Fibroblast of skin of scalp (primary cell): ENCODE results near the gene LAS1L. TPM values are rescaled to one million over a fixed set of nuclear protein-coding genes. Genes with fewer than 3 reads are reported as not detected.
"Not testable (repeated sequence)": the region's sequence is repeated elsewhere in the genome, so short reads cannot be mapped to it uniquely, and the experiment has no call there.

Source experiments
- DNase-seq: peaks from one replicate; pipeline ENCODE4 v3.0.0-alpha.2; 2013
- polyA plus RNA-seq, 2 experiments: library from polyadenylated mRNA; unstranded; fragments of 120-200 nt; gene quantifications; one replicate each; pipeline ENCODE4 v1.2.1, GENCODE V29; 2013; ENCODE audit not compliant: insufficient read length in 2 of 2

The LAS1L gene
- 24.6 TPM for polyA plus RNA-seq (2013, experiment 1 of 2; ENCODE audit: insufficient read length)
- polyA plus RNA-seq (2013, experiment 2 of 2; ENCODE audit: insufficient read length): 24.0 TPM

DNA sequence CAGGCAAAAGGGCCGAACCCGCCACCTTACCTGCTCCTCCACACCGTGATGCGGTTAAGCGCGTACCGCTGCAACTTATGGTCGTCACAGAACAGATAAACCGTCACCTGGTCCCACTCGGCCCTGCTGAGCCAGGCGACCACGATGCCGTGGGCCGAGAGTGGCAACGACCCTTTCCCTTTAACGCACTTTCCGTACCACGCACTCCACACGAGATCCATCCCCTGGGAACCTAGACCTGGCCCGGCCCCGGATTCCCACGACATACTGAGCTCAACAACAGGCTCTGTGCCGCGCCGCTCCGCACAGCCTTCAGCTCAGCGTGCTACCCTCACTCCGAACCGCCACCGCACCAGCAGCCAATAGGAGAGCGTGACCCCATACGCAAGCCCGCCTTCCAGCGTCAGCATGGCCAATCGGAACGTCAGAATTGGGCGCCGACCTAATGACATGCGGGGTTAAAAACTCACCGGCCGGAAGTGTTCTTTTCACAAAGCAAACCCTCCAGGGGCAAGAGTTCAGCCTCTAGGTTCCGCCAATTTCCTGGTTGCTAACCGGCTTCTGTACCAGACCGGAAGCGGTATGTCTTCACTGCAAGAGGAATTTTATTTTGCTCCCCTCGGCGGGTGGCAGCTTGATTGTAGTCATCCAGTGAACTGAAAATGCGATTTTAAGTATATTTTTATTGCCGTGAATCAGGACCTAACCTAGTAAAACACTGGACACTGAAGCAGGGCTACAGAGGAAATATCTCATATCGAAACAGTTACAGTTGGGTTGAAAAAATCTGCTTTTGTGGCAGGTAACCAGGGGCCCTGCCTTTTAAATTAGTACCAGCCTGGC, at the start of gene LAS1L:
Gene LAS1L, minus strand, starts transcription at position 338 of the 843 bp plus-strand sequence. Its CDS starts 72 bp downstream, at position 266.
- DNase-seq: peak; percentile 95

DNA sequence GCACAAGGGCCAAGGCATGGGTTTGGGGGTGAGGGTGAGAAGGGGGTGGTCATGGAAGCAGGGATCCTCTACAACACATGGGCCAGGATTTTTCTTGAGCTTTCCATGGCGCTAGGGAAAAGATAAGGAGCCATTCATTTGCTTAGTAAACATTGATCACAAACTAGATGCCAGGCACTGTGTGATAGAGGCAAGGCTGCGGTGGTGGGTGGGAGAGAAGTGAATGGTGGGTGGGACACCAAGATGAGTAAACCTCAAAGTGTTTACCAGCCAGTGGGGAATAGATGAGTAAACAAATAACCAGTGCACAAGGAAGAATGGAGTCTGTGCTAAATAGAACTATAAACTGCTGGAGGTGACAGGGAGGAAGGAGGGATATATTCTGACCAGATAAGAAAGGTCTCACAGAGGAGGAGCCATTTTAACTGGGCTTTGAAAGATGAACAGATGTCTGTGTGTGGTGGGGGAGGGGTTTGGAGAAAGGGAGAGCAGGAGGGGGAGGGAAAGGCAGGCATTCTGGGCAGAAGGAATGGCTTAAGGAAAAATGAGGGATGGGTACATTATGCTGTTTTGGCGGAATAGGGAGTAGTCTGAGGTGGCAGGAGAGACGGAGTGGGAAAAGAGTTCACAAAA, 48.0 kb upstream of the LAS1L start:
- DNase-seq: no peak

DNA sequence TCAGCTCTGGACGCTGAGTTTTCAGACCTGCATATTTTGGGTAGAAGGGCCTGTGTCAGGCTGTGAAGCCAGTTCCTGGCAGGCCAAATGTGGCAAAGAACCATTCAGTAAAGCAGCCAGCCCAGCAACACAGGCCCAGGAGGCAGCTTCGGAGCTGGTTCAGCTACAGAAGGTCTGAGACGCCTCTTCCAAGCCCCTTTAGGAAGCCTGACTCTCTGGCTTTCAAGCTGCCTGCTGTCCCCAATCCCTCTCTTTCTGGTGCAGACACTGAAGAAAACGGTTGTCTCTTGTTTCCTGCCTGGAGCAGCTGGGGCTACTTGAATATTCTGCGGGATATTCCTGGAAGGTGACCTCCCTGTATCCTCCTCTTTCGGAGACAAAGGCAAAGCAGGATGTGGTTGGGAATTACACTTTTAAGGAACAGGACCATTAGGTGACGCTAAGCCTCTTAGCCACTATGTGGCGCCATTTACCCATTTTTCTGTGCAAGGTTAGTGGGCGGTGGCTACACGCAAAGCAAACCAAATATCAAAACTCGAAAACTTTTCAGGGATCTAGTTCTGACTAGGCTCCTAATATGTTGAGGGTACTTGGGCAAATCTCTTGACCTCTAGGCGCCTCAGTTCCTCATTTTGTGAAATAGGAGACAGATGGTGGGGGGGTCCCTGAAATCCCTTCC, 47.2 kb upstream of the LAS1L start:
- peak; percentile 74 for DNase-seq

DNA sequence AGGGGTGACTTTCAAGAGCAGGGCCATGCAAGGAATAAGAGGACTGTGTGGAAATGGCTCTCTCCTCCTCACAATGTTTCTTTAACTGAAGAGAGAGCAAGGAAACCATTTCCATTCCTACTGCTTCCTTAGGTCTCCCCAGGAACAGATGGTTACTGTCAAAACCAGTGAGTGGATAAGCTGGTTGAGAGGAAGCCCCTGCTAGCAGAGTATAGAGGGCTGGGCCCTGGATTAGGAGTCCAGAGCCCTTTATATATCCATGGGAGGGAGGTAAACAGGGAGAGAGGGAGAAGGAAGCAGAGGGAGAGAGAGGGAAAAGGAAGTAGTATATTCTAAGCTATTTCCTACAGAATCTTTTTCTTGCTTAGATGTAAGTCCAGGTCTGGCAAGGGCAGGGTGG, 43.8 kb upstream of the LAS1L start:
- DNase-seq: no peak

DNA sequence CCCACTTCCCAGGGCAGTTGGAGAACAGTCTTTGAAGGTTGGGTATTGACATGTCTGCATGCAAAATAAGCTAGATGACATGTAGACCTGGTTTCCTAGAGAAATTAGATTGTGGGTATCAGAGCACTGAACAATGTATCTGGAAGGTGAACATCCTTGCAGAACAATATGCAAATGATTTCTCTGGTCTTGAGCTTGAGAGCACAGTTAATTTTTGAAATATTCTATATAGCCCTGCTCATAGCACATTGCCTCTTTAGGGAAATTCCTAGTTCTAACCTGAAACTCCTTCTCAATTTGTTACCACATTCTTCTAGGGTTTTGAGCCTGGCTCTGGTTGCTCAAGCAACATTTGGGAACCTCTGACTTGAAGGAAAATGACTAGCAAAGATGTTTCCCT, 41.6 kb upstream of the LAS1L start:
- no peak for DNase-seq

DNA sequence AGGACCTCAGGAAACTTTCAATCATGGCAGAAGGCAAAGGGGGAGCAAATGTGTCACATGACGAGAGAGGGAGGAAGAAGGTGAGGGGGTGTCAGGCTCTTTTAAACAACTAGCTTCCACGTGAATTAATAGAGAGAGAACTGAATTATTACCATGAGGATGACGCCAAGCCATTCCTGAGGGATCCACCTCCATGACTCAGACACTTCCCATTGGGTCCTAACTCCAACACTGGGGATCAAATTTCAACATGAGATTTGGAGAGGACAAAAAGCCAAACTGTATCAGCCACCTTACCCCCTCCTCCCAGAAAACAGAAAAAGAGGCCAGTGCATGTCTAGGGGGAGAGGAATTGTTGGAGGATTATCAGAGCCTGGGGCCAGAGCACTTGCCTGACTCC, 40.4 kb upstream of the LAS1L start:
- DNase-seq: no peak

DNA sequence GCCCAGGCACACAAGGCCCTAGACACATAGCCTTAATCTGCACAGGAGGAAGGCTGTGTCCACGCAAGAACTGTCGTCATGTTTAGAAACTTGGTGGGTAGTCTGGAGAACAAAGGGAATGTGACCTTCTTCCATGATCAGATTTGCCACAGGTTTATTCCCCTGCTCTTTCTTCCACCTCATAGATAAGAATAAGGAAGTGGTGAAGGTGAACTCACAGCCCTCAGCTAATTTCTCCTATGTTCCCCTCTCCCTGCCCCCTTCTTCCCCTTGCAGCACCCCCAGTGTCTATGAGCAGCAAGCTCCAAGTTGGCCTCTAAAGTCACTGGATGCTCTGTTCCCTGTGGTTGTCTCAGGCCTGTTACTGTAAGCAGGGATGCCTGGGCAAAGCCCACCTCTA, 39.8 kb upstream of the LAS1L start:
- DNase-seq: no peak

DNA sequence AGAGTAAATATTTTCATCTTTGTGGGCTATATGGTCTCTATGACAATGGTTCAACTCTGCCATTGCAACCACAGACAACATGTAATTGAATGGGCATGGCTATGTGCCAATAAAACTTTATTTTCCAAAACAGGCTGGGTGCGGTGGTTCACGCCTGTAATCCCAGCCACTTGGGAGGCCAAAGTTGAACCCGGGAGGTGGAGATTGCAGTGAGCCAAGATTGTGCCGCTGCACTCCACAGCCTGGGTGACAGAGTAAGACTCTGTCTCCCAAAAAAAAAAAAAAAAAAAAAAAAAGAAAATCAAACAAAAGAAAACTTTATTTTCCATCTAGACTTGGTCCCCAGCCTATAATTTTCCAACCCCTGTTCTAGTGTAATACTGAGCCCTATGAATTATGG, 38.4 kb upstream of the LAS1L start:
- no peak for DNase-seq

DNA sequence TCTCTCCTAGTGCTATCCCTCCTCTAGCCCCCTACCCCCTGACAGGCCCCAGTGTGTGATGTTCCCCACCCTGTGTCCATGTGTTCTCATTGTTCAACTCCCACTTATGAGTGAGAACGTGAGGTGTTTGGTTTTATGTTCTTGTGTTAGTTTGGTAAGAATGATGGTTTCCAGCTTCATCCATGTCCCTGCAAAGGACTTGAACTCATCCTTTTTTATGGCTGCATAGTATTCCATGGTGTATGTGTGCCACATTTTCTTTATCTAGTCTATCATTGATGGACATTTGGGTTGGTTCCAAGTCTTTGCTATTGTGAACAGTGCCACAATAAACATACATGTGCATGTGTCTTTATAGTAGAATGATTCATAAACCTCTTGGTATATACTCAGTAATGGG, 28.3 kb upstream of the LAS1L start:
- DNase-seq: not testable (repeated sequence)

DNA sequence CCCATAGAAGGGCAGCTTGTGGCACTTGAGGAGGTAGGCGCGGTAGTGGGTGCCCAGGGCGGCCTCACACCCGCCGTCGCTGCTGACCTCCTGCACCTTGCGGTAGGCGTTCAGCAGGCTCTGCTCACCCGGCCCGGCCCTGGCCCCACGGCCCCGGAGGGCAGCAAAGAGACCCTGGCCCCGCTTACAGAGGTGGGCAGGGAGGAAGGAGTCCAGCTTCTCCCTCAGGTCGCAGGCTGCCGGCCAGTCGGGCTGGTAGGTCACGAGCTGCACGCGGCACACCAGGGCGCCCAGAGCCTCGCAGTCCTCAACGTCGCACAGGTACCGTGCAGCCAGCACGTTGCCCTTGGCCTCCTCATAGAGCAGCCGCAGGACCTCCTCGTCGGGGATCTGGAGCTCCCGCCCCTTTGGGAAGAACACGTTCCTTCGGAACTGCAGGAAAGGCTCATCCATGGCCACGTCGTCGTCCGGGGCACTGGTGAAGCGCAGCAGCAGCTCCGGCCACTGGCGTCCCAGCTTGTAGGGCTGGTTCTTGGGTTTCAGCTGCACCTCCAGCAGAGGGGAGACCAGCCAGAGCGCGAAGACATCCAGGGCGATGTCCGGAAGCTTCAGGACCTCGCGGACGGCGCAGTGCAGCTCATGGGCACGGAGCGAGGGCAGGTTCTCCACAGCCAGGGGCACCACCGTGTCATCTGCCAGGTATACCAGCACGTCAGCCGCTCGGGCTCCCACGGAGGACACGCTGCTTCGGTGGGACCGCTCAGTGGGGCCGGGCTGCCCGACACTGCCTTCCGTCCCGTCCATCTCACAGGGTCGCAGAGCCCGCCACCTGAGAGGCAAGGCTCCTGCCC, 17.1 kb upstream of the LAS1L start:
- no peak for DNase-seq

DNA sequence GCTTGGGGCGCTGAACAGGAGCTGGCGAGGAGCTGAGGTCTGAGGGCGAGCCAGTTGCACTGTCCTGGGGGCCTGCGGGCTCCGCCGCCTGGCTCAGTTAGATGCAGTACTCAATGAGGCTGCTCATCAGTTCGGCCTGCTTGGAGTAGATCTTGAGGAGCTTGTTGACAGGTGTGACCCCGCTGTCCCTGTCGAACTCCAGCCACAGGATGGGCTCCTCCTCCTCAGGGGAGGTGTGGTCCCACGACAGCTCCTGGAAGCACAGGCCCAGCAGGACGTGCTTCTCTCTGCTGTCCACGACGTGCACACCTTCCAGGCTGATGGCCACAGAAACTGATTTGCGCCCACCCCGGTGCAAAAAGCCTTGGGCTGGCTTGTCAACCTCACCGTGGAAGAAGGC, 16.5 kb upstream of the LAS1L start:
- no peak for DNase-seq

DNA sequence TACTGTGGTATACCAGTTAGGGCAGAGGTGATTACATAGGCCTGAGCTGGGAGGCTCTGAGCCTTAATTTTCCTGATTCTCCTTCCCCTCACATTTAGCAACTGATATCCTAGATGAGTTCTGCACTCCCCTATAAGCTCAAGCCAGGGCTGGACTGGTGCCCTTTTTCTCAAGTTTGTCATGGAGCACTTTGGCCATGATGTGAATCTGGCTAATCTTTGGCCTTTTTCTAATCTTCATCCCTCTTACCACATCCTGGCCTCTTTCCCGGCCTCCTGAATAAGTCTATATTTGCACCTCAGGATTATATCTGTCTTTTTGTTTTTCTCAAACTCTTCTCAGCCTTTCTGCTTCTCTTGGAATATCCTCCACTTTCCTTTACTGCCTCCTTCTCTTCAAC, 10.9 kb upstream of the LAS1L start:
- no peak for DNase-seq

DNA sequence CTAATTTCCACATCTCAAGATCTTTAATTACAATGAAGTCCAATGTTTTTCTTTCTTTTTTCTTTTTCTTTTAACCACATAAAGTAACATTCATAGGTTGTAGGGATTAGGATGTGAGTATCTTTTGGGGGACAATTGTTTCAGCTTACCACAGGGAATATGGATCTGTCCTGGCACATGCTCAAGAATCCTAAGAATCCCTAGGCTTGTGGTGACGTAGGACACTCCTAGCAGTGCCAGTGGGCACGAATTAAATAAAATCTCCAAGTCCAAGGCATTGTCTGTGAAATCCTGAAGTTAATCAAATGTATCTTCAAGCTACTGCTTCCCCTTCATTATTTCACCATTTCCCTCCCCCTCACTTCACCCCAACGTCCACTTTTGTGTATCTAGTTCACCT, 2.6 kb upstream of the LAS1L start:
- peak; percentile 33 for DNase-seq

DNA sequence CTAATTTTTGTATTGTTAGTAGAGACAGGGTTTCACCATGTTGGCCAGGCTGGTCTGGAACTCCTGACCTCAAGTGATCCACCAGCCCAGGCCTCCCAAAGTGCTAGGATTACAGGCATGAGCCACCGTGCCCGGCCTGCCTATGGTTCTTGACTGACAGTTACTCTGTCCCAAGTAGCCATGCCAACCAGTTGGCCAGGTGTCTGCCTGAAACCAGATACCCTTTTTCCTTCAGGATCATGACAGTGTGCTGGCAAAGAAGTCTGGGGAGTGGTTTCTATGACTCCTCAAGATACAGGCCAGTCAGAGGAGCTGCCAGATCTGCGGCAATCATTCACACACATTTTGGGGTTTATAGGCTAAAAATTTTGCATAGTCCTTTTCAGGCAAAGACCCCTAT, 1.7 kb upstream of the LAS1L start:
- DNase-seq: no peak

DNA sequence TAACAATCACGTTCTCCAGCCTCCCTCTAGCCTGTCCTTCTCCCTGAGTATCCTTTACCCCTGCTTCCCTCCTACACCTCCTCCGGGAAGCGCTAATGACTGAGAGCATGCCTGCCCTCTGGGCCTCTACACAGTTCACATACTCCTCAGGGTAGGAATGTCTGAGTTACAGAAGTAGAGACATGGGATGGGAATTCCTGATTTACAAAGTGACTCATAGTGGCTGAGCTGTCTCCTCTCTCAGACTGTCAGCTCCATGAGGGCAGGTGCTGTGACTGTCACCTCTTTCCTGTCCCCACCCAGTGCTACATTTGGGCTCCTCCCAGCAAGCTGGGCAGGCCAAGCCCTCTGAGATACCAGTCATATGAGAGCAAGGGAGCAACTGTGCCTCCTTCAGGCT, 2.6 kb downstream of the LAS1L start:
- DNase-seq: no peak

DNA sequence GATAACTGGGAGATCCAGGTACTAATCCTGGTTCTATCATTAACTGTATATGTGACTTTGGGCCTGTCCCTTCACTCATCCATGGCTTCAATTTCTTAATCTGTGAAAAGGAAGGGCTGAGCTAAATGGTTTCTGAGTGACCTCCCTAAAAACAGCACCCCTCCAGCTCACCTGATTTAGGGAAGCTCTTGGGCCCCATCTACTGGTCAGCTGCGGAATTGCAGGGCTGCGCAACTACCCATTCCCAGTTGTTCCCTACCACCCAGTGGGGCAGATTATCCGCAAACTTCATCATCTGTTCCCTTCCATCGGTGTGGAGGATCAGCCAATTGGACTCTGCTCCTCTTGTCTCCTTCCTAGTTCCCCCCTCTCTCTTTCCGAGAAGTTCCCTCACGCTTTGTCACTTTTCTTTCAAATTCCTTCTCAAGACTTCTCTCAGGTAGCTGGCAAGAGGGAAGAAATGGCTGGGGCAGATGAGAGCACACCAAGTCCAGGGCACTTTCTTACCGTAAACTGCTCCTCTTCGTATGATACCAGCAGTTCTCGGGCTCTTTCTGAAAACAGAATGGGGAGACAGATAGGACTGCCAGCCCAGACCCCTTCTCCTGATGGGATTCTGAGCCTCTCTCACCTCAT, 5.8 kb downstream of the LAS1L start:
- peak; percentile 5 for DNase-seq

DNA sequence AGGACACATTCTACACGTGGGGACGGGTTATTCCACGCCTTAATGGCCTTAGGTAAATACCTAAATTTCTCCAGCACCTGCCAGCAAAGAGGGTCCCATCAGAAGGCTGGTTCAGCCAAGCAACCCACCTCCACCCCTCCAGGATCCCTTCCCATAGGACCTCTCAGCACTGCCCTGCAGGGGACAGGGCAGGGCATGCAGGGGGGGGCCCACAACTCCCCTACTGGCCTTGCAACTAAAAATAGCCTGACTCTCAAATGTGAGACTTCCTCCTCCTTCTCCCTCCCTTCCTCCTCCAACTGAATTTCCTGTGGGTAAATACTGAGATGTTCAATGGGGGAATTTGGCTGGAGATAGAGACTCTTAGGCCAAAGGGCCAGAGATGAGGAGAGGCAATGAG, 6.3 kb downstream of the LAS1L start:
- DNase-seq: no peak

DNA sequence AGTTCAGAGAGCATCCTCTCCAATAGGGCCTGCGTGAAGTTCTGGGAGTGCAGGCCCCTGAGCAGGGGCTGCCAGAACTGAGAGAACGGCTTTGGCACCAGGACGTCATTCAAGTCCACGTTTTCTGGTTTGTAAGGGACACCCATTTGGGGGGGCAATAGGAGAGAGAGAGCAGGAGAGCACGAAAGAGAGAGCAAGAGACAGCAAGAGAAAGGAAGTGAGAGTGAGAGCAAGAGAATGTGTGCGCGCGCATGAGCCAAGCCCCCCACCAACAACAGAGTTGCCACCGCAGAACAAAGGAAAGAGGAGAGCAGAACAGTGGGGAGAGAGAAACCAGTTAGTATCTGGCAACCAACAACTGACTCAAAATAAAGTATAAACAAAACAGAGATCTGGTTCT, 10.4 kb downstream of the LAS1L start:
- DNase-seq: no peak

DNA sequence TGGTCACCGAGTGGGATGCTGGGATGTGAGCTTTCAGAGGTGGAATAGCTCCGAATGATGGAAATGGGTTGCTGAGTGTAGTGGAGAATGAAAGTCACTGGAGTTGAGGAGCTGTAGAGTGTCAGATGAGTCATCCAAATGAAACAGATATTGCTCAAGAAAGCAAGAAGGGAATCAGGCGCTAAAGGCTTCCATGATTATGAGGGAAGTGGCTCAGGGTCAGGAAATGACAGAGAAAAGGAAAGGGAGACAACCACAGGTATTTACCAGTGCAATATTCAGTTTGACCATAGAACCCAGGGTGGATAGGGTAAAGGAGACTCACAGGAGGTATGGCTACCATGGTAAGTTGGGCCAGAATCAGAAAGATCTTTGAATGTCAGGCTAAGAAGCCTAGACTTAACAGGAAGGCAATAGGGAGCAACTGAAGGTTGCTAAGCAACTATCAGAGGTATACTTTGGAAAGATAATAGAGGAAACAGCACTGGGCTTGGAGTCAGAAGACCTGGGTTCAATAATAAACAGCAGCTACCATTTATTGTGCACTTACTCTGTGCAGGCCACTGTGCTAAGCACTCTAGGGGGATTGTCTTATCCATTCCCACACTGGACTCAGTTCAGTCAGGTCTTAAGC, 11.7 kb downstream of the LAS1L start:
- DNase-seq: no peak

DNA sequence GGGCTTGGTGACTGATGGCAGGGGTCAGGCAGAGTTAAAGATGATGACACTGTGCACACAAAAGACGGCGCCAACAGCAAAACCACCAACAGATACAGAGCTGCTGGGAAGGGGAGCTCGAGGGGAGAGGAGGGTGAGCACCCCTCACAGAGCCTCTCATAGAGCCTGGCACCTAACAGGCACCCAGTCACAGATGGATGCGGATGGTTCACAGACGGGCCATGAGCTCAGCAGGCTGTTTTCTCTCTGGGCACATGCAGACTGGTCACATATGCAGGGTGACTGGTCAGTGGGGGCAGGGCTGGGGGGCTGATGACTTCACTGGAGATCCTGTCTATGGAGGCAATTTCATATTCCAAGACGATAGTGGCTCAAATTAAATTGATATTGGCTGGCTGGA, 15.1 kb downstream of the LAS1L start:
- not testable (repeated sequence) for DNase-seq

DNA sequence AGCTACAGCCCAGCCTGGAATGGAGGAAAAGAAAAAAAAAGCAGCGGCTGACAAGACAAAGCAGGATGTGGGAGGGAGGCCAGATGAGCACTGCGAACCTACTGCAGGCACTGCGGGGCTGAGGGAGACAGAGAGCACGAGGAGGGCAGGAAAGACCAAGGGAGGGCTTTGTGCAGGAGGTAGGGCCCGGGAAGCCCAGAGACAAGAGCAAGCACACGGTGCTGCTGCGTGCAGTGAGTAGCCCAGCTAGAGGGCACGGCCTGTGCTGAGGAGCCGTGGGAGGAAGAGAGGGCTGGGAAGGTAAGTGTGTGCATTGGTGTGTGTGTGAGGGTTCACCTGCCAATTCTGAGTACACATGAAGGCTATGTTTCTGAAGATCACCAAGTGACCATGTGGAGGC, 15.6 kb downstream of the LAS1L start:
- DNase-seq: not testable (repeated sequence)

DNA sequence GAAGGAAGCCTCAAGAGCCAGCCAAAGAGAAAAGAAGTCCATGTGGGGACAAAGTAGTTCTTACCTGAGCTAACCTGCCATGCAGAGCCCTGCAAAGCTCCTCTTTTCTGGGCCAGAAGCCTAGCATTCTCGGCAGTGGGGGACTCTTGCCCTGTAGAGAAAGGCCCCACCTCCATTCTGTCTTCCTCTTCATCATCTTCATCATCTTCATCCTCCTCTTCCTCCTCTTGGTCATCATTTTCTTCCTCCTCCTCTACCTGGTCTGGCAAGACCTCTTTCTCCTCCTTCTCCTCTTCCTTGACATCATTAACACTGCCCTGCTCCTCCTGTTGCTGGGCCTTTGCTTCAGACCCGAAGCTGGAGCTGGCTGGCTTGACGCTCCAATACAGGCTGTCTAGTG, 16.7 kb downstream of the LAS1L start:
- DNase-seq: no peak
